ENCODE measurements around the gene DIP2C. TPM values are rescaled to one million over a fixed set of nuclear protein-coding genes. Genes with fewer than 3 reads are reported as not detected.

The DIP2C gene, protein sequence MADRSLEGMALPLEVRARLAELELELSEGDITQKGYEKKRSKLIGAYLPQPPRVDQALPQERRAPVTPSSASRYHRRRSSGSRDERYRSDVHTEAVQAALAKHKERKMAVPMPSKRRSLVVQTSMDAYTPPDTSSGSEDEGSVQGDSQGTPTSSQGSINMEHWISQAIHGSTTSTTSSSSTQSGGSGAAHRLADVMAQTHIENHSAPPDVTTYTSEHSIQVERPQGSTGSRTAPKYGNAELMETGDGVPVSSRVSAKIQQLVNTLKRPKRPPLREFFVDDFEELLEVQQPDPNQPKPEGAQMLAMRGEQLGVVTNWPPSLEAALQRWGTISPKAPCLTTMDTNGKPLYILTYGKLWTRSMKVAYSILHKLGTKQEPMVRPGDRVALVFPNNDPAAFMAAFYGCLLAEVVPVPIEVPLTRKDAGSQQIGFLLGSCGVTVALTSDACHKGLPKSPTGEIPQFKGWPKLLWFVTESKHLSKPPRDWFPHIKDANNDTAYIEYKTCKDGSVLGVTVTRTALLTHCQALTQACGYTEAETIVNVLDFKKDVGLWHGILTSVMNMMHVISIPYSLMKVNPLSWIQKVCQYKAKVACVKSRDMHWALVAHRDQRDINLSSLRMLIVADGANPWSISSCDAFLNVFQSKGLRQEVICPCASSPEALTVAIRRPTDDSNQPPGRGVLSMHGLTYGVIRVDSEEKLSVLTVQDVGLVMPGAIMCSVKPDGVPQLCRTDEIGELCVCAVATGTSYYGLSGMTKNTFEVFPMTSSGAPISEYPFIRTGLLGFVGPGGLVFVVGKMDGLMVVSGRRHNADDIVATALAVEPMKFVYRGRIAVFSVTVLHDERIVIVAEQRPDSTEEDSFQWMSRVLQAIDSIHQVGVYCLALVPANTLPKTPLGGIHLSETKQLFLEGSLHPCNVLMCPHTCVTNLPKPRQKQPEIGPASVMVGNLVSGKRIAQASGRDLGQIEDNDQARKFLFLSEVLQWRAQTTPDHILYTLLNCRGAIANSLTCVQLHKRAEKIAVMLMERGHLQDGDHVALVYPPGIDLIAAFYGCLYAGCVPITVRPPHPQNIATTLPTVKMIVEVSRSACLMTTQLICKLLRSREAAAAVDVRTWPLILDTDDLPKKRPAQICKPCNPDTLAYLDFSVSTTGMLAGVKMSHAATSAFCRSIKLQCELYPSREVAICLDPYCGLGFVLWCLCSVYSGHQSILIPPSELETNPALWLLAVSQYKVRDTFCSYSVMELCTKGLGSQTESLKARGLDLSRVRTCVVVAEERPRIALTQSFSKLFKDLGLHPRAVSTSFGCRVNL (N-terminal part only)
- under 1 TPM; 0.70 to 0.76 TPM for total RNA-seq

DNA sequence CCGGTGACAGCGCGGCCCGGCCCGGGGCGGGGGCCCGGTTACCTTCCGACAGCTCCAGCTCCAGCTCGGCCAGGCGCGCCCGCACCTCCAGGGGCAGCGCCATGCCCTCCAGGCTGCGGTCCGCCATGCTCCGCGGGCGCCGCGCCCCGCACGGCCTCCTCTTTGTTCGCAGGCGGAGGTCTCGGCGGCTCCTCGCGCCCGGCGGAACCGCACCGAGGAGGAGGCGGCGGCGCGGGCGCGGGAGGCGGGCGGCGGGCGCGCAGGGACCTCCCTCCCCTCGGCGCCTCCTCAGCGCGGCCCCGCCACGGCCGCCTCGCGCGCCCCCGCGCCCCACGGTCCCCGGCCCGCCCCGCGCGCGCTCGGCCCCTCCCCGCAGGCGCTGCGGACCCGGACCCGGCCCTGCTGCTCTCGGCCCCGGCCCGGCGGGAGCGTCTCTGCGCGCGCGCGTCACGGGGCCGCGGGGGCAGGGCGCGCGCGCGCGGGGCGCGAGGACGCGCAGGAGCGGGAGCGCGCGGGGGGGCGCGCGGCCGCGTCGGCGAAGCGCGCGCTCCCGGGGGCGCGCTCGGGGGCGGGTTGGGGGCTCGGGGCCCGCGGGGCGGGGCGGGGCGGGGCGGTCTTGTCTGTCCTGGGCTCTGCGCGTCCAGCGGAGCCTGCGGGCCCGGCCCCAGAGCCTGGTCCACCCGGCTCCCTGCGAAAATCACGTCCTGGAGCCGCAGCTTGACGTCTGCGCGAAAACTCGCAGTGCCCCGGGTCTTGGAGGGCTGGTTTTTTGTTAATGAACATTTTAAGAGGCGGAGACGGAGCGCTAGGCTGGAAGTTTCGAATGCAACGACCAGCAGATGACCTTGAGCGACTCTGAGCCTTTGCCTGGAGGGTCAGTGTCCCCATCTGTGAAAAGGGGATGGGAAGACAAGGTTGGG is at the start of gene DIP2C:
DIP2C (minus strand) TSS at position 217 of the 920 bp plus-strand sequence; CDS start at position 127, 90 bp downstream.
- Mint-ChIP-seq H3K27ac (no peak within 1 kb of the TSS), H3K4me3 (peak within 1 kb of the TSS; percentile 27), H3K9me3 (no peaks in the 10 kb centered on the region), H3K27me3 (peaks cover 49% of the 10 kb centered on the region), H3K36me3 (ENCODE audit: low read depth) (no peaks in the 10 kb centered on the region), H3K4me1 (peaks cover 17% of the 10 kb centered on the region)
- DNase-seq = no peak
- ChIA-PET POLR2A (no interaction called here), CTCF (no interaction called here)

DNA sequence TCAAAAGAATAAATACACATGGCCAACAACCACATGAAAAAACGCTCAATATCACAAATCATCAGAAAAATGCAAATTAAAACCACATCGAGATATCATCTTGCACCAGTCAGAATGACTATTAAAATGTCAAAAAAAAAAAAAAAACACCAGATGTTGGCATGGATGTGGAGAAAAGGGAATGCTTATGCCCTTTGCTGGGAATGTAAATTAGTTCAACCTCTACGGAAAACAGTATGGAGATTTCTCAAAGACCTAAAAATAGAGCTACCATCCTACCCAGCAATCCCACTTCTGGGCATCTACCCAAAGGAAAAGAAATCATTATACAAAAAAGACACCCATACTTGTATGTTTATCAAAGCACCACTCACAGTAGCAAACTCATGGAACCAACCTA is 45.0 kb upstream of the DIP2C start:
- H3K4me3 Mint-ChIP-seq = no peak overlapping the region
- peaks cover 3% of the 10 kb centered on the region for H3K36me3 Mint-ChIP-seq (ENCODE audit: low read depth)
- peaks cover 8% of the 10 kb centered on the region for H3K9me3 Mint-ChIP-seq
- CTCF ChIA-PET = no interaction called here
- no peak for DNase-seq
- POLR2A ChIA-PET = no interaction called here
- no peaks in the 10 kb centered on the region for H3K4me1 Mint-ChIP-seq
- peaks cover 14% of the 10 kb centered on the region for H3K27me3 Mint-ChIP-seq
- no peak overlapping the region for H3K27ac Mint-ChIP-seq

- no peak overlapping the region for H3K27ac Mint-ChIP-seq
- POLR2A ChIA-PET = no interaction called here
- CTCF ChIA-PET = no interaction called here
- DNase-seq = no peak
- peaks cover 8% of the 10 kb centered on the region for H3K9me3 Mint-ChIP-seq
- no peaks in the 10 kb centered on the region for H3K4me1 Mint-ChIP-seq
- H3K4me3 Mint-ChIP-seq = no peak overlapping the region
- H3K27me3 Mint-ChIP-seq = peaks cover 14% of the 10 kb centered on the region
- peaks cover 3% of the 10 kb centered on the region for H3K36me3 Mint-ChIP-seq (ENCODE audit: low read depth)
Observed at GRCh38 chr10:733086-733485, 43.6 kb upstream of the DIP2C start.

DNA sequence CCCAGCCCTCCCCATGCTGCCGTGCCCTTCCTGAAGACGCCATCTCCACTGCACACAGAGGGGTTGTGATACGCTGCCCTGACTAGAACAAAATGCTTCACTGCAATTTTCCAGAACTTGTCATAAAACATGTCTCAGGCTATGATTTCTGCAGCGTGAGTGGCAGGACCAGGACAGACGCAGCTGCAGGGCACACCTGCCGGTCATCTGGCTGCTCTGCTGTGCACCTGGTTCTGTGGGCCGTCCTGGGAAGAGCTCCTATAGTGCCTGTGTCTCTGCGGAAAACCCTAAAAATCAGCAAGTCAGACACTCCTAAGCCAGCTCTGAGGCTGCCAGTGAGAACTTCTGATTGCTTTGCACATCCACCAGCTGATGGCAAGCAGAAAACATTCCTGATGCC is 39.7 kb upstream of the DIP2C start:
- Mint-ChIP-seq H3K4me1 (no peaks in the 10 kb centered on the region), H3K36me3 (ENCODE audit: low read depth) (no peaks in the 10 kb centered on the region), H3K4me3 (no peak overlapping the region), H3K27ac (no peak overlapping the region), H3K27me3 (peaks cover 11% of the 10 kb centered on the region), H3K9me3 (peaks cover 4% of the 10 kb centered on the region)
- DNase-seq = no peak
- ChIA-PET CTCF (no interaction called here), POLR2A (no interaction called here)

DNA sequence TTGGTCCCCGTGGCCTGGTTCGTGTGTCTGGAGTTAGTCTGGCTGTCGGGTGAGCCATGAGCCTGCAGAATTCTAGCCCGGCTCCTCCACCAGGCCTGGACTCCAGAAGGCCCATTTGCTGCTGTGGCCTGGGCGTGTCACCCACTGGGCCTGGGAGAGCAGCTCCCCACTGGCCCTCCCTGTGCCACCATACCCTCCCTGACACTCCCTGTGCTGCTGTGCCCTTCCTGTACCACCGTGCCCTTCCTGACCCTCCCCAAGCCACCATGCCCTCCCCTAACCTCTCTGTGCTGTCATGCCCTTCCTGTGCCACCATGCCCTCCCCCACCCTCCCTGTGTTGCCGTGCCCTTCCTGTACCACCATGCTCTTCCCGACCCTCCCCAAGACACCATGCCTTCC is 39.1 kb upstream of the DIP2C start:
- no peaks in the 10 kb centered on the region for H3K9me3 Mint-ChIP-seq
- no peak for DNase-seq
- H3K4me3 Mint-ChIP-seq = no peak overlapping the region
- H3K36me3 Mint-ChIP-seq (ENCODE audit: low read depth) = no peaks in the 10 kb centered on the region
- no peaks in the 10 kb centered on the region for H3K4me1 Mint-ChIP-seq
- H3K27me3 Mint-ChIP-seq = peaks cover 8% of the 10 kb centered on the region
- ChIA-PET CTCF (no interaction called here), POLR2A (no interaction called here)
- no peak overlapping the region for H3K27ac Mint-ChIP-seq

GRCh38 chr10:727162-727790 is 37.8 kb upstream of the DIP2C start:
- H3K36me3 Mint-ChIP-seq (ENCODE audit: low read depth) = no peaks in the 10 kb centered on the region
- no peaks in the 10 kb centered on the region for H3K9me3 Mint-ChIP-seq
- POLR2A ChIA-PET = no interaction called here
- H3K4me3 Mint-ChIP-seq = no peak overlapping the region
- CTCF ChIA-PET = no interaction called here
- no peaks in the 10 kb centered on the region for H3K27me3 Mint-ChIP-seq
- no peak for DNase-seq
- H3K27ac Mint-ChIP-seq = no peak overlapping the region
- no peaks in the 10 kb centered on the region for H3K4me1 Mint-ChIP-seq

GRCh38 chr10:725786-726185 is 36.3 kb upstream of the DIP2C start:
- no peaks in the 10 kb centered on the region for H3K9me3 Mint-ChIP-seq
- DNase-seq = no peak
- POLR2A ChIA-PET = no interaction called here

GRCh38 chr10:725302-725701 is 35.8 kb upstream of the DIP2C start:
- POLR2A ChIA-PET = no interaction called here
- Mint-ChIP-seq H3K9me3 (no peaks in the 10 kb centered on the region), H3K27me3 (no peaks in the 10 kb centered on the region)

More at GRCh38 chr10:725786-726185, 36.3 kb upstream of the DIP2C start:
- H3K4me3 Mint-ChIP-seq = no peak overlapping the region
- CTCF ChIA-PET = no interaction called here
- H3K27me3 Mint-ChIP-seq = no peaks in the 10 kb centered on the region
- no peaks in the 10 kb centered on the region for H3K36me3 Mint-ChIP-seq (ENCODE audit: low read depth)
- H3K4me1 Mint-ChIP-seq = no peaks in the 10 kb centered on the region
- no peak overlapping the region for H3K27ac Mint-ChIP-seq

GRCh38 chr10:723973-724372 is 34.5 kb upstream of the DIP2C start:
- no peak overlapping the region for H3K27ac Mint-ChIP-seq
- no peaks in the 10 kb centered on the region for H3K4me1 Mint-ChIP-seq
- no peaks in the 10 kb centered on the region for H3K27me3 Mint-ChIP-seq
- no peaks in the 10 kb centered on the region for H3K9me3 Mint-ChIP-seq
- no peaks in the 10 kb centered on the region for H3K36me3 Mint-ChIP-seq (ENCODE audit: low read depth)
- H3K4me3 Mint-ChIP-seq = no peak overlapping the region
- ChIA-PET CTCF (no interaction called here), POLR2A (no interaction called here)
- no peak for DNase-seq

More at GRCh38 chr10:725302-725701, 35.8 kb upstream of the DIP2C start:
- CTCF ChIA-PET = no interaction called here
- no peaks in the 10 kb centered on the region for H3K36me3 Mint-ChIP-seq (ENCODE audit: low read depth)
- no peaks in the 10 kb centered on the region for H3K4me1 Mint-ChIP-seq
- no peak overlapping the region for H3K4me3 Mint-ChIP-seq
- H3K27ac Mint-ChIP-seq = no peak overlapping the region
- no peak for DNase-seq

DNA sequence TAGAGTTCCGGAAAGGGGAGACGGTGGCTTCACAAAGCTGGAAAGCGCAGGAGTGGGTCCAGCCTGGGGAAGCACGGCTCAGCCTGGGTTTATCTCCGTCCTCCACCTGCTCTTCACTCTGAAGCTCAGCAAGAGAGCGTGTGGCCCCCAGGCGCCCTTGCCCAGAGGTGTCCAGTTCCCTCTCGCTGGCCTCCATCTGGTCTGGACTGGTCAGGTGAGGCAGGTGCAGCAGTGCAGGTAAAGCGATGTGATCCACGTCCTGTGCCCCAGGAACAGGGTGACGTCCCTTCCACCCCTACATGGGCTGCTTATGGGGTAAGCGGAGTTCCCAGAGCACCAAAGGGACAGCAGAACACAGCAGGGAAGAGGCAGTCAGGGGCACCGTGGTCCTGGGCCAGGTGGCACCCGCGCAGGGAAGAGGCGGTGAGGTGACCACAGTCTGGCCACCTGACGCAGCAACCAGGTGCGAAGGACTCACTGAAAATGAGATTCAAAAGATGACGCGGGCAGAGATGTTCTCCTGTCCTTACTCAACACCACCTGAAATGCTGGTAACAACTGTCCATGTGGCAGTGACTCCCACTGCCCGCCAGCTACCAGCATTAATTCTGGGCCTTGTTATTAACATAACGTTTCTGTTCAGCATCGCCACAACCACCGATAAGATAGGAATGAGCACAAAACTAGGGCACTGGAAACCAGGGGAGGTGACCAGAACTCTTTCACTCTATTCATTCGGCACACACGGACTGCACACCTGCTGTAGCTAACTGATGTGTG is 33.0 kb upstream of the DIP2C start:
- no peaks in the 10 kb centered on the region for H3K36me3 Mint-ChIP-seq (ENCODE audit: low read depth)
- no peaks in the 10 kb centered on the region for H3K4me1 Mint-ChIP-seq
- no peak overlapping the region for H3K27ac Mint-ChIP-seq
- POLR2A ChIA-PET = no interaction called here
- no peaks in the 10 kb centered on the region for H3K27me3 Mint-ChIP-seq
- H3K4me3 Mint-ChIP-seq = no peak overlapping the region
- CTCF ChIA-PET = no interaction called here
- no peaks in the 10 kb centered on the region for H3K9me3 Mint-ChIP-seq
- no peak for DNase-seq

GRCh38 chr10:718143-718700 is 28.8 kb upstream of the DIP2C start:
- Mint-ChIP-seq H3K4me1 (no peaks in the 10 kb centered on the region), H3K27me3 (peaks cover 5% of the 10 kb centered on the region), H3K4me3 (no peak overlapping the region), H3K9me3 (peaks cover 5% of the 10 kb centered on the region), H3K27ac (no peak overlapping the region), H3K36me3 (ENCODE audit: low read depth) (peaks cover 2% of the 10 kb centered on the region)
- DNase-seq = no peak
- ChIA-PET POLR2A (no interaction called here), CTCF (no interaction called here)

Data from activated CD4-positive, alpha-beta memory T cell treated with anti-CD3 and anti-CD28 coated beads, Interleukin-2, amount 10 ng/mL, durations not matched to agents 7 days and 5 days (primary cell).